Endothelial cell of umbilical vein (primary cell): ENCODE measurements around the gene PRX. TPM values are rescaled to one million over a fixed set of nuclear protein-coding genes. Genes with fewer than 3 reads are reported as not detected.

Experiments
- BruUV-seq: library from RNA; stranded (reverse); fragments of 400-500 nt; replicated peaks from 2 replicates; lab custom pipeline; 2021; lab: Mats Ljungman, UMichigan
- CTCF ChIA-PET: fragments of 300-600, 350-600 bp; sonication (Branson Sonifier 250); formaldehyde crosslinking; loops from one replicate; lab custom pipeline; 2021; ENCODE audit warnings: antibody characterized with exemption, inconsistent platforms; lab: Charles Lee
- POLR2A ChIA-PET: fragments of 300-600, 350-600 bp; sonication (Branson Sonifier 250); formaldehyde crosslinking; loops from one replicate; lab custom pipeline; 2021; ENCODE audit warnings: antibody characterized with exemption, inconsistent platforms; lab: Charles Lee
- DNase-seq: peaks from one replicate; pipeline ENCODE4 v3.0.0-alpha.2; 2011; ENCODE audit warnings: low read depth, low spot score
- FAIRE-seq: peaks from 2 replicates; lab custom pipeline; 2011; peaks lifted over from hg19 to GRCh38; lab: Jason Lieb, UNC
- H2AFZ ChIP-seq: 2 replicates; pipeline ENCODE4 v1.6.0; 2012; ENCODE audit warnings: low read depth, low read length, control low read depth, inconsistent platforms
- H3K27ac ChIP-seq: 2 replicates; pipeline ENCODE4 v1.5.1; 2011; ENCODE audit warnings: low read depth, mild to moderate bottlenecking, control low read depth, low read length, moderate library complexity; ENCODE audit not compliant: insufficient read depth
- H3K27me3 ChIP-seq, 2 experiments: 2 replicates each; pipeline versions ENCODE4 v1.6.0 to v1.6.1; 2011; ENCODE audit warnings: low read length in 2 of 2, mixed read lengths in 1 of 2; ENCODE audit not compliant: control insufficient read depth in 2 of 2, insufficient read depth in 2 of 2
- H3K36me3 ChIP-seq, 2 experiments: 2 replicates in 1 of 2; 3 replicates in 1 of 2; pipeline ENCODE4 v1.5.1; 2011; ENCODE audit warnings: low read length in 2 of 2, mild to moderate bottlenecking in 1 of 2, moderate library complexity in 1 of 2; ENCODE audit not compliant: control insufficient read depth in 2 of 2, insufficient read depth in 2 of 2; ENCODE audit errors: extremely low read depth in 1 of 2
- H3K4me1 ChIP-seq: 3 replicates; pipeline ENCODE4 v1.5.1; 2011; ENCODE audit warnings: mild to moderate bottlenecking, low read length; ENCODE audit not compliant: control insufficient read depth, insufficient read depth; ENCODE audit errors: extremely low read depth
- H3K4me2 ChIP-seq: 2 replicates; pipeline ENCODE4 v1.6.1; 2011; ENCODE audit warnings: low read length, control low read depth, mixed read lengths; ENCODE audit not compliant: insufficient read depth
- H3K4me3 ChIP-seq, 3 experiments: fragments of 200-600 bp in 1 of 3; sonication (generic), shearing (Covaris generic) in 1 of 3; replicated peaks in 1 of 3; 2 replicates each; pipeline ENCODE4 v1.5.1; 2011 to 2016; ENCODE audit warnings: control low read depth in 3 of 3, low read length in 3 of 3, mild to moderate bottlenecking in 2 of 3, inconsistent platforms in 1 of 3, low read depth in 1 of 3, moderate library complexity in 1 of 3; ENCODE audit not compliant: insufficient read depth in 1 of 3
- H3K79me2 ChIP-seq: 2 replicates; pipeline ENCODE4 v1.6.0; 2012; ENCODE audit warnings: low read length, inconsistent platforms; ENCODE audit not compliant: control insufficient read depth, insufficient read depth
- H3K9ac ChIP-seq: replicated peaks from 2 replicates; pipeline ENCODE3; 2011; ENCODE audit warnings: low read length, control low read depth; ENCODE audit not compliant: insufficient read depth; ENCODE audit errors: extremely low read depth
- H3K9me1 ChIP-seq: replicated peaks from 3 replicates; pipeline ENCODE4 v1.6.0; 2011; ENCODE audit warnings: mild to moderate bottlenecking, low read length; ENCODE audit not compliant: control insufficient read depth, insufficient read depth; ENCODE audit errors: extremely low read depth
- H3K9me3 ChIP-seq: replicated peaks from 2 replicates; pipeline ENCODE4 v1.5.1; 2012; ENCODE audit warnings: low read length, inconsistent platforms; ENCODE audit not compliant: control insufficient read depth, insufficient read depth
- H4K20me1 ChIP-seq: replicated peaks from 2 replicates; pipeline ENCODE3; 2011; ENCODE audit warnings: mild to moderate bottlenecking, low read length; ENCODE audit not compliant: control insufficient read depth, insufficient read depth; ENCODE audit errors: extremely low read depth
- EZH2 ChIP-seq: IDR thresholded peaks from 2 replicates; pipeline ENCODE4 v1.6.1; 2012; ENCODE audit warnings: borderline replicate concordance, low read depth, mild to moderate bottlenecking, moderate library complexity, low read length, inconsistent platforms; ENCODE audit not compliant: severe bottlenecking
- FOS ChIP-seq: IDR thresholded peaks from 2 replicates; pipeline ENCODE4 v1.6.1; 2011; ENCODE audit warnings: mild to moderate bottlenecking, low read length, moderate library complexity, borderline replicate concordance; ENCODE audit not compliant: insufficient read depth
- GATA2 ChIP-seq: IDR thresholded peaks from 2 replicates; pipeline ENCODE4 v1.7.0; 2011; ENCODE audit warnings: low read depth, mild to moderate bottlenecking, moderate library complexity, mixed read lengths, low read length; ENCODE audit not compliant: insufficient read length, insufficient read depth
- JUN ChIP-seq: IDR thresholded peaks from 2 replicates; pipeline ENCODE4 v1.6.1; 2011; ENCODE audit warnings: borderline replicate concordance, low read depth; ENCODE audit not compliant: insufficient read length, insufficient read depth
- MYC ChIP-seq: IDR thresholded peaks from one replicate; pipeline ENCODE4 v1.6.1; 2011; ENCODE audit warnings: mild to moderate bottlenecking, low read depth, low read length
- POLR2A ChIP-seq: IDR thresholded peaks from 2 replicates; pipeline ENCODE4 v1.6.1; 2012; ENCODE audit warnings: low read depth, mild to moderate bottlenecking, control low read depth, low read length
- POLR2AphosphoS5 ChIP-seq: IDR thresholded peaks from 2 replicates; pipeline ENCODE4 v1.6.1; 2012; ENCODE audit warnings: low read depth, mild to moderate bottlenecking, control low read depth, low read length, moderate library complexity; ENCODE audit not compliant: insufficient read depth
- dilution Hi-C: fragments of 300-500 bp; cut with MboI; formaldehyde crosslinking; loops from one replicate; pipeline ENCODE4 v1.15.0; 2019; ENCODE audit warnings: low sequenced_read_pairs; ENCODE audit not compliant: extremely low pct_ligation_motif_present
- intact Hi-C: fragments of 100-400 bp; cut with micrococcal nuclease; formaldehyde crosslinking; loops from one replicate; pipeline ENCODE4 v1.10.0; 2022
- polyA plus RNA-seq, 4 experiments: library from polyadenylated mRNA; depleted of rRNA in 3 of 4; stranded (reverse) in 3 of 4; unstranded in 1 of 4; fragments of >200 nt; gene quantifications; 2 replicates each; pipeline versions ENCODE4 v1.2.1 to v1.2.3, GENCODE V29; 2011 to 2012; ENCODE audit warnings: missing spikeins in 1 of 4
- total RNA-seq: library from RNA; stranded (reverse); gene quantifications from 2 replicates; pipeline ENCODE4 v1.2.3, GENCODE V29; 2021
- TF ChIP-seq, protein P1 (sequence below), 2 donors: IDR thresholded peaks; 1 replicate in 1 of 2; 2 replicates in 1 of 2; pipeline ENCODE4 v1.5.1; 2011; ENCODE audit warnings: low read length in 2 of 2, mild to moderate bottlenecking in 2 of 2, moderate library complexity in 2 of 2, control low read depth in 1 of 2, inconsistent platforms in 1 of 2, low read depth in 1 of 2; ENCODE audit not compliant: insufficient read depth in 1 of 2; ENCODE audit errors: extremely low read depth in 1 of 2
- TF ChIP-seq, protein P2 (sequence below): IDR thresholded peaks from 2 replicates; pipeline ENCODE4 v1.6.1; 2011; ENCODE audit not compliant: insufficient read depth, insufficient read length

The PRX gene
- total and polyA plus RNA-seq, 2 donors (not counting 3 experiments of a cell fraction or from before 2014, with no cell fraction given): 0.80 to 1.3 TPM

DNA sequence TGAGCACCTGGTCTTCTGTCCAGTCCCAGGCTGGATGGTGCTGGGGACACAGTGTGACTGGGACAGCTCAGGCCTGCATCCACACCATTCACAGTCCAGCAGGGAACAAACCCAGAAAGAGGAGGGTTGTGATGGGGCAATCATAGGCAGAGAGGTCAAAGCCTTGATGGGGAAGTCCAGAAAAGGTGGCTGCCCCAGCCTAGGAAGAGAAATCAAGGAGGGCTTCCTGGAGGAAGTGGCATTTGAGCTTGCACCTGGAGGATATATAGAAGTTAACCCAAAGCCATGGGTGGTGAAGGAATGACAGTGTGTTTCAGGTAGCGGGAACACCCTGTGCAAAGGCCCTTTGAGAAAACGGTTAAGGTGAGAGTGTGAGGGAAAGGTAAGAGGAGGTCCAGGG lies 2.6 kb upstream of the PRX start:
- no peaks in the 10 kb centered on the region for H3K27me3 ChIP-seq
- peaks cover 11% of the 10 kb centered on the region for H3K4me1 ChIP-seq
- no peaks in the 10 kb centered on the region for H4K20me1 ChIP-seq
- H3K27ac ChIP-seq: no peak overlapping the region
- dilution Hi-C loops (no loop called here), intact Hi-C loops (no loop called here)
- no peaks in the 10 kb centered on the region for H3K9me1 ChIP-seq
- FAIRE-seq (no peak), DNase-seq (no peak)
- no peaks in the 10 kb centered on the region for H3K36me3 ChIP-seq
- no peak overlapping the region for H3K4me2 ChIP-seq
- BruUV-seq: no TSS peak
- no peak overlapping the region for H2AFZ ChIP-seq
- no peaks in the 10 kb centered on the region for H3K9me3 ChIP-seq
- no peak overlapping the region for H3K9ac ChIP-seq
- no peak overlapping the region for H3K4me3 ChIP-seq
- POLR2A ChIA-PET: no interaction called here
- TF ChIP-seq MYC: no peak
- no peak for TF ChIP-seq POLR2A
- TF ChIP-seq EZH2: no peak
- no peak for TF ChIP-seq POLR2AphosphoS5
- TF ChIP-seq FOS: no peak
- TF ChIP-seq, protein P1, sequence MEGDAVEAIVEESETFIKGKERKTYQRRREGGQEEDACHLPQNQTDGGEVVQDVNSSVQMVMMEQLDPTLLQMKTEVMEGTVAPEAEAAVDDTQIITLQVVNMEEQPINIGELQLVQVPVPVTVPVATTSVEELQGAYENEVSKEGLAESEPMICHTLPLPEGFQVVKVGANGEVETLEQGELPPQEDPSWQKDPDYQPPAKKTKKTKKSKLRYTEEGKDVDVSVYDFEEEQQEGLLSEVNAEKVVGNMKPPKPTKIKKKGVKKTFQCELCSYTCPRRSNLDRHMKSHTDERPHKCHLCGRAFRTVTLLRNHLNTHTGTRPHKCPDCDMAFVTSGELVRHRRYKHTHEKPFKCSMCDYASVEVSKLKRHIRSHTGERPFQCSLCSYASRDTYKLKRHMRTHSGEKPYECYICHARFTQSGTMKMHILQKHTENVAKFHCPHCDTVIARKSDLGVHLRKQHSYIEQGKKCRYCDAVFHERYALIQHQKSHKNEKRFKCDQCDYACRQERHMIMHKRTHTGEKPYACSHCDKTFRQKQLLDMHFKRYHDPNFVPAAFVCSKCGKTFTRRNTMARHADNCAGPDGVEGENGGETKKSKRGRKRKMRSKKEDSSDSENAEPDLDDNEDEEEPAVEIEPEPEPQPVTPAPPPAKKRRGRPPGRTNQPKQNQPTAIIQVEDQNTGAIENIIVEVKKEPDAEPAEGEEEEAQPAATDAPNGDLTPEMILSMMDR (IDR thresholded peaks at IDR 0.05; ENCODE audit: extremely low read depth in 1 of 2, insufficient read depth in 1 of 2, low read depth in 1 of 2, low read length in 2 of 2): no peak
- no peak for TF ChIP-seq GATA2
- TF ChIP-seq, protein P2, sequence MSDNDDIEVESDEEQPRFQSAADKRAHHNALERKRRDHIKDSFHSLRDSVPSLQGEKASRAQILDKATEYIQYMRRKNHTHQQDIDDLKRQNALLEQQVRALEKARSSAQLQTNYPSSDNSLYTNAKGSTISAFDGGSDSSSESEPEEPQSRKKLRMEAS: no peak
- no peak for TF ChIP-seq JUN
- H3K79me2 ChIP-seq: no peaks in the 10 kb centered on the region
- CTCF ChIA-PET: interaction anchor here (1.2 to 1.8 kb wide), 3 partner anchors 10 to 219 kb away, joined by 3 to 5 read pairs (median 4); no protein-coding TSS in a partner anchor
